HG03060 (cell line): ENCODE data around the gene ENKD1.

Source experiments
- ATAC-seq: cut with Tn5 transposase; IDR thresholded peaks from one replicate; pipeline ENCODE4 v1.9.1; 2021; ENCODE audit warnings: low read depth, moderate number of reproducible peaks; ENCODE audit not compliant: unreplicated experiment

ENKD1 gene

DNA sequence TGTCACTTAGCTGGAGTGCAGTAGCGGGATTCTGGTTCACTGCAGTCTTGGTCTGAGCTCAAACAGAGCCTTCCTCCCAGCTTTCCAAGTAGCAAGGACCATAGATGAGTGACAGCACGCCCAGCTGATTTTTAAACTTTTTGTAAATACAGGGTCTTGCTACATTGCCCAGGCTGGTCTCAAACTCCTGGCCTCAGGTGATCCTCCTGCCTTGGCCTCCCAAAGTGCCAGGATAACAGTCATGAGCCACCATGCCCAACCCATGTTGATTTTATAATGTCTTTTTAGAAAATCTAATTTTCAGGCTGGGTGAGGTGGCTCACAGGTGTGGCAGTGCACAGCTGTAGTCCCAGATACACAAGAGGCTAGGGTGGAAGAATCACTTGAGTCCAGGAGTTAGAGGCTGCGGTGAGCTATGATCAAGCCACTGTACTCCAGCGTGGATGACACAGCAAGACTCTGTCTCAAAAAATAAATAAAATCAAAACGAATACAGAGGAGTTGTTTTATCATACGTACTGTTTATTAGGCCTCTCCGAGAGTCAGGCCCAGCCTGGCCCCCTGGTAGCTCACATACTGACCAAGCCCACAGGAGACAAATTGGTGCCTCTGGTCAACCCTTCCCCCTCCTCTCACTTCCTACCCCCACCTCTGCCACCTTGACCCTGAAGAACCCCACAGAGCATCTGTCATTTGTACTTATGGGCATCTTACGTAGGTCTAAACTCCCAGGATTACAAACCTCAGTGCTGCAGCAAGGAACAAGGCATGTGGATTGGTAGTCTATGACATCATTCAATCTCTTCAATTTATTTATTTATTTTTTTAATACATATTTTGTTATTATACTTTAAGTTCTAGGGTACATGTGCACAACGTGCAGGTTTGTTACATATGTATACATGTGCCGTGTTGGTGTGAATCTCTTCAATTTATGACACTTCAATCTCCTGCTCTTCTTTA, 13.7 kb upstream of the ENKD1 start:
- ATAC-seq: no peak

- ATAC-seq: no peak
Measured at GRCh38 chr16:67678354-67679023, 11.9 kb upstream of the ENKD1 start.

DNA sequence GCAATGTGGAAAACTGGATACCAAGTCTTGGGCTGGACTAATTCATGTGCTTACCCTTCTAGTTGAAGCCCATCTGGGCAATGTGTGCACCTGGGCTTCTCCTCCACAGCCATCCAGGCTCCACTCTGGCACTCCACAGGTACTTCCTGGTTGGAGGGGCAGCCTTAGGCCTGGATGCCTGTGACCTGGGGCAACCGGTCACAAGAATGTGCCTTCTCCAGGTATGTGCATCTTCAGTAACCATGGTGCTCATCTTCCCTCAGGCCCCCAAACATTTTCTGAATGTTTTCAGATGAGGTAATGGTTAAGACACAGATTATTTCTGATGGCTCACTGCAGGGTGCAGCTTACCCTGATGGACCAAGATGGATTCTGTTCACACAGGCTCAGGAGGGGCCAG, 11.2 kb upstream of the ENKD1 start:
- ATAC-seq: no peak

- ATAC-seq: no peak
Measured at GRCh38 chr16:67676939-67677338, 10.4 kb upstream of the ENKD1 start.

GRCh38 chr16:67676516-67676915, 10.0 kb upstream of the ENKD1 start:
- no peak for ATAC-seq

GRCh38 chr16:67675999-67676398, 9.4 kb upstream of the ENKD1 start:
- ATAC-seq: no peak

DNA sequence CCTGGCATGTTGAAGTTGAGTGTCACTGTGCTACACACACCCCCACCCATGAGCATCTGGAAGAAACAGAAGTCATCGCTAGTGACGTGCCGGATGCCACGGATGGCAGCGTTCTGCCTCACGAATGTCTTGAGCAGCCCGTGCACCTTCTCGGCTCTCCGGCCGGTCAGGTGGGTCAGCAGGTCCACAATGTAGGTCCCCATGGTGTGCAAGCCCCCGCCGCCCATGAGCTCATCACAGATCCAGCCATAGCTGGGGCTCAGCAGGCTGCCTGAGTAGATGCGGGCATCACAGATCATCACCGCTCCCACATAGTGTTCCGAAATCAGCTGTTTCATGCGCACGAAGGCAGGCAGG, 9.0 kb upstream of the ENKD1 start:
- ATAC-seq: no peak

DNA sequence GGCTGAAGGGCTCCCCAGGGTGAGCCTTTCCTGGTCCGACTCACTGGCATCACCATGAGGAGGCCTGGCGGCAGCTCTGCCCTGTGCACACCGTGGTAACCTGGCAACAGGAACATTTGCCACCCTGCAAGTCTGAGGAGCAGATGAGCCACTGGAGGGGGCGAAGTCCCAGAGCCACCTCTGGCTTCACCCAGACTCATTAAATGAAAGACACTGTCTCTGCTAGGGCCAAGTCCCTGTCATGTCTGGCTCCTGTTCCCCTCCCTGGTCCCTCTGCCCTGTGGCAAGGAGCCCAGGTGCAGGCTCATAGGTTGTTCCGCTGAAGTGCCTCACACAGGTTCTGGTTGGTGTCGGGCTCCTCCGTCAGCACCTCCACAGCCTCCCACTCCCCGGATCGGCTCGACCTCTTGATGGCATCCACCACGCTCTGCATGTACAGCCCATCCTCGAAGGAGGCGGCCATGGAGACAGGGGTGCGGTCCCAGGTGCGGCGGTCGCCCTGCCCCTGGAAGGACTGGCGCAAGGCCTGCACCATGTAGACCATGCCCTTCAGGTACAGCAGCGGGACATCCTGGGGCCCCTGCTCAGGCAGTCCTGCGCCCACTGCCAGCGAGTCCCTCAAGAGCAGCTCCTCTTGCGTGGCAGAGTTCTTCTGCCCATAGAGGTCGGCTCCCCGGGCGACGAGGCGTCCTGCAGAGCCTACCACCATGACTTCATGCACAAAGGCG, 8.5 kb upstream of the ENKD1 start:
- ATAC-seq: no peak

- ATAC-seq: no peak
Measured at GRCh38 chr16:67673712-67674580, 7.4 kb upstream of the ENKD1 start.

GRCh38 chr16:67672739-67673662, 6.5 kb upstream of the ENKD1 start:
- ATAC-seq: no peak

DNA sequence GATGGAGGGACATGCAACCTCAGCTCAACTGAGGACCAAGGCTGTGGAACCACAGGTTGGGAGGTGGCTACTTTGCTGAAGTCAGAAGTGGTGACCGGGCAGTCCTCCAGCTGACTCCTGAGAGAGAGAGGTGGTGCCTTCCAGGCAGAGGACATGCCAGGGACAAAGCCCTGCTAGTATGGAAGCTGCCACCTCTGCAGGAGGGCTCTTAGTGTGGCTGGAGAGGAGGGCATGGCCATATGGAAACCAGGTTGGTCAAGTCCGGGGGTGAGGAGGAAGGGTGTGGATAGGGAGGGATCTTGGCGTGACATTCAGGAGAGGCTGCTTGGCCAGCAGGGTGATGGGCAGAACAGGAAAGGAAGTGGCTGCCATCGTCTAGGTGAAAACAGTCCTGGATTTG, 5.8 kb upstream of the ENKD1 start:
- no peak for ATAC-seq

DNA sequence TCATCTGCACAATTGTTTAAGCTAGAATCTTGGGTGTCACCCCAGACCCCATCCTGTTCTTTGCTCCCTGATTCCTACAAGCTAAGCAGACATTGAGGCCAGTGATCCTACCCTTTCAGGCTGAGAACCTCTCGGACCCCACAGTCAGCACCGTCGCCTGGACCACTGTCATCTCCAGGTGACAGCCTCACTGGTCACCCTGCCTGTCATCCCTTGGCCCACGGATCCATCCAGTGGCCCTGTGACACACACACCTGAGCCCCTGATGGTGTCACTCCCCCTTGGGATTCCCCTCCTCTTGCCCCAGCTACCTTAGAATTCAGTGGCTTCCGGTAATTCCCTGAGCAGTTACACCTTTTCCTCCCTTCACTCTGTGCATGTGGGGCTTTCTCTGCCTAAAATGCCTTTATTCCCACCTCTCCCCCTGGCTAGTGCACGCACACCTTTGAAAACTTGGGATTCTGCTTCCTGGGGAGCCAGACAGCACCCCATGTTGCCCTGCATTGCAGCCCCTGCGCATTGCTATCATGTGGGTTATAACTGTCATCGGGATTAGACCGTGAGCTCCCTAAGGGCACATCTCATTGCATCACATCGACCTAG, 3.0 kb upstream of the ENKD1 start:
- ATAC-seq: no peak

GRCh38 chr16:67668495-67669157, 2.1 kb upstream of the ENKD1 start:
- ATAC-seq: no peak

DNA sequence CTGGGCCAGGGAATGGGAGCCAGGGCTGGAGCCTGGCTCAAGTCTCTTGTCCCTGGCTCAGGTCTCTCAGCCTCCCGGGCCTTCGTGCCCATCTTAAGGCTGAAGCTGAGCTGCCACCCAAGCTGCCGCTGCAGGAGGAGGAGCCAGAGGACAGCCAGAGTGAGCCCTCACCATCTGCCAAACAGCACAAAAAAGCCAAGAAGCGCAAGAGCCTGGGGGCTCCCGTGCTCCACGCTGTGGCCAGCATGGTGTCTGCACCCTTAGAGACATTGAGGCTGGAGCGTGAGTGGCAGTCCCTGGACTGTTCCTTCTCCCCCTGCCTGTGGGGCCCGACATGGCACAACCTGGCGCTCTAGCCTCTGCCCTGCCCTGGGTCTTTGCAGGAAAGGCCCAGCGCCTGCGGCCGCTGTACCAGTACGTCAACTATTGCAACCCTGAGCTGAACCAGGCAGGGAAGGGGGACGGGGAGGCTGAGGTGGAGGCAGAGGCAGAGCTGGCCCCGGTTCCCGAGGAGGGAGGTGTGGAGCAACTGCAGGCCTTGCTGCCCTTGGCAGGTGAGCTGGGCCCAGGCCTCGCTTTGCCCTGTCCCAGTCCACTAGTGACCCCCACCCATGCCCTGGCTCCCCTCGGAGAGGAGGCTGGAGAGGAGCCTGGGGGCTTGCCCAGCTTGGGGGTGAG, 1.4 kb upstream of the ENKD1 start:
- ATAC-seq: peak; percentile 66

DNA sequence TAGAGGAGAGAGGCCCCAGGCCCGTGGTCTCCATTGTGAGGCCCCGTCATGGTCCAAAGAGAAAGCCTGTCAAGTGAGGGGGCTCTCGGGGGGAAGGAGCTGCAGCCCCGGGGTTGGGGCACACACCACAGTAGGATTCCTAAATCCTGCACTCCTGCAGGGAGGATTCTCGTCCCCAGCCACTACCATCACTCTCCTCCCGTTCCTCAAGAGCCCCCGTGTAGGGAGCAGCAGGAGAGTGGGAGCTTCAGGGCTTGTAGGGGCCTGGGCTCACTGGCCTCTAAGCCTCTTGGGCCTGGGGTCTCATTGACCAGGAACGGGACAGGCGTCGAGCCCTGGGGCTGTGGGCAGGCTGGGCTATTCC, 885 bp upstream of the ENKD1 start:
- ATAC-seq: no peak

DNA sequence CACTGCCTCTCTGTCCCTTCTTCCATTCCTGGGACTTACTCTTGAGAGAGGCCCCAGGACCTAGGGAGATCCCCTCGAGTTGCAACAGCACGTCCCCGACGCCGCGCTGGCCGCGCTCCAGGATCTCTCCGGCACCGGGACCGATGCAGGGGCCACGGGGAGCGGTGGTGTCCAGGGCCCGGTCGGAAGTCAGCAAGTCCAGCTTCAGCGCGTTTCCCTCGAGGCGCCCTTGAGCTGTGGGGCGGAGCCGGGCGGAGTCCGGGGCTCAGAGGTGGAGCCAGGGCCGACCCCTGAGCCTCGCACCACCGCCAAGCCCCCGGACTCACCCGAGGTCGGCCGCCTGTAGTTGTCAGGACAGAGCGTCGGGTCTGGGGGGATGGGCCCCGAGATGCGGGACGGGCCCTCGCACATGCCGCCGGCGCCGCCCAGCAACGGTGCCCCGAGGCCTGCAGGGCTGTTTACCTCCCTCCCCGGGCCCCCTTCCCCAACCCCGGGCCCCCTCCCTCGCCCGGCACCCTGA, 458 bp downstream of the ENKD1 start:
- ATAC-seq: no peak

DNA sequence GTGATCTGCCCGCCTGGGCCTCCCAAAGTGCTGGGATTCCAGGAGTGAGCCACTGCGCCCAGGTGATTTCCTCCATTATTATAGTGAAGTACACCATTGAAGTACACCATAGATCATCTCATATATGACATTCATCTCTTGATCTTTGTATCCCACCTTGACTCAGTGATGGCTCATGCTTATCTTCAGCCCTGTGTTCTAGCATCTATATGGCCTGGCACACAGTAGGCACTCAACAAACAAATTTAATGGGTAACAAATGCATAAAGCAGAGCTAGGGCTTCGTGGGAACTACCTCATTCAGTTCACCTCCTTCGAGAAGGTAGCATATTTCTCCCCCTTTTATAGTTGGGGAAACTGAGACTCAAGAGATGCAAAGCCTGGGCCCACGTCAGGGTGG, 952 bp downstream of the ENKD1 start:
- ATAC-seq: no peak

DNA sequence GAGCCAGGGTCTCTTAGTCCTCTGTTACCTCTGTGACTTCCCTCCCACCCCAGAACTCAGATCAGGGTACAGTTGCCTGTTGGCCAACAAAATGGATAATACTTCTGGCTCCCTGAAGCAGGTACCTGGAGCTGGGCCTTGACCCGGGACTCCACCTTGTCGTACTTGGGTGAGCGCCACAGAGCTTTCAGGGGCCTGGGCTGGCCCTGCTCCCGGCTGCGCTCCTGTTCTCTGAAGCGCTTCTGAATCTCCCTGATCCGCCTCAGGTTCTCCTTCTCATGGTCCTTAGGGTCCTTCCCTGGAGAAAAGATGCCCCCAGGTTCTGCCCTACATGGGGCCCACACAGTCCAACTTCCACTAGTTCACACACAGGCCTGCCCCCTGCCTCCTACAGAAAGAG, 1.7 kb downstream of the ENKD1 start:
- no peak for ATAC-seq
